Retina (tissue), 1 donor: Measurements from ENCODE around the gene XXYLT1.
"Not testable (repeated sequence)": the region's sequence is repeated elsewhere in the genome, so short reads cannot be mapped to it uniquely, and the experiment has no call there.

Experiments used
- DNase-seq: peaks from one replicate; pipeline ENCODE4 v3.0.0-alpha.2; 2016

Gene XXYLT1

GRCh38 chr3:195204360-195205163 is 66.4 kb downstream of the XXYLT1 start:
- peak; percentile 70 for DNase-seq

GRCh38 chr3:195203606-195204005 is 67.4 kb downstream of the XXYLT1 start:
- peak; percentile 36 for DNase-seq

DNA sequence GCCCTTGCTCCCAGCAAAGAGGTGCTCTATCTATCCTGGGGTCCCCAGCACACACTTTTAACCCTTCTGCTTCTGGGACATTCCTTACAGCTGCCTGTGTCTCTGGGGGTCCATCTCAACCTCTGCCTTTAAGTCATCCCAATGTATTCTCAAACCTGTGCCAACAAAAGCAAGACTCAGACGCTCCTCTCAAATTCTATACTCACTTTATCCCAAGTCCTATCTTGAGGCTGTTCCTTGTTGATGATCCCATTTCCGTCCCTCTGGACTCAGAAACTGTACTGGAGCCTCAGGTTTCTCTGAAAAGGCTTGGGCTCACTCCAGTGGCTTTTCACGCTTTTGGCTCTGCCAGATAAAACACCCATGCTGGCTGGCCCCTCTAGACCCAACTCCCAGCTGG is 69.7 kb downstream of the XXYLT1 start:
- no peak for DNase-seq

DNA sequence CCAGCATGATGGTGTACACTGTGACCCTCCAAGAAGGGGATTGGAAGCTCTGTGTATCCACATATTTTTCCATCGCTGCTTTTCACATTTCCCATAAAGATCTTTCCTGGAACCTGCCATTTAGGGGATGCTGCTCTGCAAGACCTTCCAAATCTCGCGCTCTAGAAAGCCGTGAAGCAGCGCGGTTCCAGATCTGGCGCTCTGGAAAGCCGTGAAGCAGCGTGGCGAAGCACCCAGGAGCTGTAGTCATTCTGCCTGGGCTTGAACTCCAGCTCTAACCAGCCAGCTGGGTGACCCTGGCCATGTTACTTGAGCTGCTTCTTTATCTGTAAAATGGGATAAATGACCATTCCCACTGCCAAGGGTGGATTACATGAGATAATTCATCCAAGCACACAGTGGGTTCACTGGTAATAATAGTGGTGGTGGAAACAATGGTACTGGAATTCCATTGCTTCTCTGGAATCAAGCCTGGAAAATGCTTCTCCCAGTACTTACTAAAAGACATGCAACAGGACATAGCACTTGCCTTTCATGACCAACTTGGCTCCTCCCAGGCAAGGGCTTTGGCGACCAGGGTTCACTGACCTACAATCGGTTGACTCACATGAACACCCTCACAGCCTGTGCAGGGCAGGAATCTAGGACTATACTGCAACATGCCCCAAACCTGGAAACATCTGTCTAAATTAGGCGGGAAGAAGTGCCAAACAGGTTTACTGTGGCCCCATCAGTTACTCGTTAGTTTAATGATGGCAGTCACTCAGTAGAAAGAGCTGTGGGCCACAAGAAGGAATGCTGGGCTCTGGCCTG is 70.7 kb downstream of the XXYLT1 start:
- no peak for DNase-seq

- DNase-seq = no peak
Measured at GRCh38 chr3:195198426-195199346, 72.3 kb downstream of the XXYLT1 start.

GRCh38 chr3:195197765-195198425 is 73.1 kb downstream of the XXYLT1 start:
- no peak for DNase-seq

GRCh38 chr3:195196266-195196665 is 74.7 kb downstream of the XXYLT1 start:
- DNase-seq = peak; percentile 41

DNA sequence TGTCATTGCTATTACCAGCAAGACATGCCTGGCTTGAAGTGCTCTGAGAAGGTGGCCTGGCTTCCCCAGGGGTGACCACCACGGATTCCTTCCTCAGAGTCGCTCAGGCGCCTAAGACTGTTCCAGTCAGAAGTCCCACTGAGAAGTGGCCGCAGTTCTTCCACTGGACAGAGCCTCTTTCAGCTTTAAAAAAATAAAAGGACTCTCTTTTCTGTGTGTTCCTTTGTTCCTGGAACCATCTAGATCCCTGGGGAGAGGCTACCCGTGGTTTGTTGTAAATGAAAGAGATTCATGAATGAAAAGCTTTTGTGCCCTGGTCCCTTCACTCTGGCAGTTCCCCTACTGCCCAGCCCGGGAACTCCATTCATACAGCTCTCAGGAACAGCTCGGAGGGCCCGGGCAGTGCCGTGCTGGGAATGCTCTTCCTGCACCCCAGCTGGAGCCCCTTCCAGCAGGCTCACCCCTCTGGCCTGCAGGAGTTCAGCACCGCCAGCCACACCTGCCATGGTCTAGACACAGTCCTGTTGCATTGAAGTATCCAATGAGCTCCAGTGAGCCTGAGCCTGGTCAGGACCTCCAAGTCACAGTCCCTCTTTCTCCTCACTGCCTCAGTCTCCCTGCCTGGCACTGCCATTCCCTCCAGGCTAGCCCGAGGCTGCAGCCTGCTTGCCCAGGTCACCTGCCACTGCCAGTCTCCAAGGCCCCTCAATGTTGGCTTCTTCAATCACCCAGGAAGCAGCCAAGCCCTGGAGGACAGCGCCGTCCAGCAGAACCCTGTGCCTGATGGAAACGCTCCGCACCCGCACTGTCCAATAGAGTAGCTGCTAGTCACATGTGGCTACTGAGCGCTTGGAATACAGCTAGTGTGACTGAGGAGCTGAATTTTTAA is 75.4 kb downstream of the XXYLT1 start:
- DNase-seq = peak; percentile 72

DNA sequence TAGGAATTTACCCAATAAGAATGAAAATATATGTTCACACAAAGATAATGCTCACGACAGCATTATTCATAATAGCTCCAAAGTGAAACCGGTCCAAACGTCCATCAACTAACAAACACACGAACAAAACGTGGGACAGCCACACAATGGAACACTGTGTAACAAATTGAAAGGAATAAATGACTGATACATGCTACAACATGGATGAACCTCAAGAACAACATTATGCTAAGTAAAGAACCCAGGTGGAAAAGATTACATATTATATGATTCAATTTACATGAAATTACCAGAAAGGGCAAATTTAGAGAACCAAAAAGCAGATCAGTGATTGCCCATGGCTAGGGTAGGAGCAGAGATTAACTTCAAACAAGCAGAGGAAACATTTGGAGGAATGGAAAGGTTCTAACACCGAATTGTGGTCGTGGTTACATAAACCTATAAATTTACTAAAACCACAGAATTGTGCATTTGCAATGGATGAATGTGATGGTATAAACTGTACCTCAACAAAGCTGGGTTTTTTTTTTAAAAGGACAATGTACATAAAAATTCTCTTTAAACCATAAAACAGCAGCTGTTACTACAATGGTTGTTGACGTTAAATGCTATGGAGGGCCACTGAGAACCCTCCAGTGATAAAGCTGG is 76.3 kb downstream of the XXYLT1 start:
- DNase-seq = no peak

DNA sequence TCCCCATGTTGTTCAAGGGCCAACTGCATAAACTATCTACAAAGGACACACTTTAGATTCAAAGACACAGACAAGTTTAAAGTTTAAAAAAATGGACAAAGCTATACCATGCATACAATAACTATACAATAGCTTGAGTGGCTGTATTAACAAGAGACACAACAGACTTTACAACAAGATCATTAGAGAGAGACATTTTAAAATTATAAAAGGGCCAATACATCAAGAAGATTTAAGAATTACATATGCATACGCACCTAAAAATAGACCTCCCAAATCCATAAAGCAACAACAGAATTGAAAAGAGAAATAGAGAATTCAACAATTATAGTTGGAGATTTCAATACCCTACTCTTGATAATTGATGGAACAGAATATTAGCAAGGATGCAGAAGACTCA is 79.4 kb downstream of the XXYLT1 start:
- no peak for DNase-seq

DNA sequence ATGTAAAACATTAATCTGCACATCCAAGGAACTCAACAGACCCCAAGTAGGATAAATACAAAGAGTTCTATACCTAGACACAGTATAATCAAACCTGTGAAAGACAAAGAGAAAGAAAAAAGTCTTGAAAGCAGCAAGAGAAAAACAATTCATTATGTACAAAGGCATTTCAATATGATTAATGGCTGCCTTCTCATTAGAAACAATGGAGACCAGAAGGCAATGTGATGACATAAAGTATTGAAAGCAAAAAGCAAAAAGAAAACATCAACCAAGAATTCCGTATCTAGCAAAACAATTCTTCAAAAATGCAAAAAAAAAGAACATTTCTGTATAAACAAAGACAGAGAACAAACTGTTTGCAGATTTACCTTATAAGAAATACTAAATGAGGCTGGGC is 81.1 kb downstream of the XXYLT1 start:
- DNase-seq = no peak

- DNase-seq = no peak
Measured at GRCh38 chr3:195188426-195188927, 82.5 kb downstream of the XXYLT1 start.

DNA sequence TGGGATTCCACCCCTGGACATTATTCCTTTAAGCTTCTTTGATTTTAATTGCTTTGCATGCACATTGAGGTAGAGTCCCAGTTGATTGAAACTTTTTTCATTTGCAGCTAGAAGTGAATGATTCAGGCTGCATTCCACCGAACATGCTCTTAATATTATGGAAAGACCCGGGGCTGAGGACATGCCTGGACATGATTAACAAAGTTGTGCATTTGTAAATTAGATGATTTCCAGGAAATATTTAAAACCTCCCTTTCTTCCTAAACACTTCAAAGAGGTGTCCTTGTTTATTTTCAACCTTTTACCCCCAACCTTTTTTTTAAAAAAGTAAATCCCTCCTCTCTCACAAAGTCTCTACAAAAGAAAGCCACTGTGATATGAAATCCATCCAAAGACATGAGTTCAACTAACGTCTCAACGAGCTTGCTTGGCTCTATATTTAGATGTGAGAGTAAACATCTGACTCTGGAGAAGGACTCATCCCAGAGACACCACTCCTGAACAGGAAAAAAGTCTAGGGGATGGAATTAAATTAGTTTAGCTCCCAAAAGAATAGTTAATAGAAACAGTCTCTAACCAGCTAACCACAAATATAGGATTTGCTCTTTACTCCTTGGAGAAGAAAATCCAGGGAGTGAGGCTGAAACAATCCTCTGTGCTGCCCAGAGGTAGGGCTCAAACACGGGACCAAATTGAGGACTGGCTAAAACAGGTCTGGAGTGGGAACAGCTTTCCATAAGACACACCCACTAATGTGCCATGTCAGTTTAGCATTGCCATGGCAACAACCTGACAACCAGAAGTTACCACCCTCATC is 83.1 kb downstream of the XXYLT1 start:
- no peak for DNase-seq

DNA sequence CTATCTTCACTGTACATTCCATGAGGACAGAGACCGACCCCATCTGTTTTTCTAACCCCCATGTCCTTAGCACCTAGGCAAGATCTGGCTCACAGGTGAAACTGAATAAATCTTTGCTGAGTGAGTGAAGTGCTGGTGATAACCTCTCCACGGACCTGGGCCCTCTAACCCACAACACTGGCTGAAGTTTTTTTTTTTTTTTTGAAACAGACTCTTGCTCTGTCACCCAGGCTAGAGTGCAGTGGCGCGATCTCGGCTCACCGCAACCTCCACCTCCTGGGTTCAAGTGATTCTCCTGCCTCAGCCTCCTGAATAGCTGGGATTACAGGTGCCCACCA is 84.3 kb downstream of the XXYLT1 start:
- DNase-seq = not testable (repeated sequence)

DNA sequence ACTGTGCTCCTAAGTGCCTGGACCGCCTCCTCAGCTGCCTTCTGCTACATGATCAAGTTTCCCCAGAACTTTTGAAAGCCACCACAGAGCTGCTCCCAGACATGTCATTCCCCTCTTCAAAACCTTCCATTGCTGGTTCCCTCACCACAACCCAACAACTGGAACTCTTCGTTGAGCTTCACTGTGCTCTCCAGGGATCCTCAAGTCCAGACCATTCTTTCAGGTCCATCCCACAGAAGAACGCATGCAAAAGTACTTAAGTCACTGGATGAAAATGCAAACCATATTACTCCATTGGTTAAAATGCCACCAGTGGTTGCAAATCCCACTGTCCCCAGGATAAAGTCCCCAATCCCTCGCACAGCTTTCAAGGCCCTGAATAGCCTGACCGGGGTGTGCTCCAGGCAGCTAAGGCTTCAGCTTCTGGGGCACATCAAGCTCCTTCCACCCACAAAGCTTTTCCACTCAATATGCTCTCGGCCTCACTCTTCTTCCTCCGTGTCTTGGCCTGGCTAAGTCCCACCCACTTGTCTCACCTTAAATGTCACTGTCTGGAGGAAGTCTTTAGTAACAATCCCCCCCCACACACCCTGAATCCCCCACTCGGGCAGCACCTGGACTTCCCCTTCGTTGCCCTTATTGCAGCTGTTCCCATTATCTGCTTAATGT is 84.8 kb downstream of the XXYLT1 start:
- DNase-seq = no peak

GRCh38 chr3:195185583-195185982 is 85.4 kb downstream of the XXYLT1 start:
- DNase-seq = no peak

DNA sequence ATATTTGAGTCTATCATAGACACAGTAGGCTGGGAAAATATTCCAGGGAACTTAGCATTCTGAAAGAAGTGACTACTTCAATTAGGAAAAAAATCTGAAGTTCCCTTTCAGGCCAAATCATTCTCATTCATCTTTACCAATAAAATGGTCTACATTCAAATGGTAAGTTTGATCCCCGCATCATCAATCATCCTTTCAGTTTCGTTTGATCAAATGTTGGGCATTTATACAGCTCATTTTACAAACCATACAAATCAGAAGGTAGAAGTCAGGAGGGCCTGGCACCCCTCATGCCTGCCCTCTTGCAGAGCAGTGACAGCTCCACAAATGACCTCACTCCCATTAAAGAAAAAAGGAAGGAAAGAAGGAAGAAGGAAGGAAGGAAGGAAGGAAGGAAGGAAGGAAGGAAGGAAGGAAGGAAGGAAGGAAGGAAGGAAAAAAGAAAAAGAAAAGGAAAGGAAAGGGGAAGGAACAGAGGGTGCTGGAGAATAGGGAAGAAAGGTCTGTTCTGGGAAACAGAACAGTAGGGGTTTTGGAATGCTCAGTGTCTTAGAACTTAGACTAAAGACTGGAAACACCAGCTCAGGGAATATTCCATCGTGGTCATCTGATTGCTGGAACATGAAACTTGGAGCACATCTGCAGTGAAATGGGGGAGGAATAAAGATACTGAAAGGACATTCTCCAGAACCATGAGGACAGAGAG is 86.1 kb downstream of the XXYLT1 start:
- no peak for DNase-seq

GRCh38 chr3:195183071-195183776 is 87.7 kb downstream of the XXYLT1 start:
- DNase-seq = no peak
